HG02642 (cell line): ENCODE data around the gene LINC00237.

ENCODE experiments used
- ATAC-seq: cut with Tn5 transposase; IDR thresholded peaks from one replicate; pipeline ENCODE4 v1.9.1; 2021; ENCODE audit warnings: mild to moderate bottlenecking; ENCODE audit not compliant: unreplicated experiment, poor library complexity

The LINC00237 gene

DNA sequence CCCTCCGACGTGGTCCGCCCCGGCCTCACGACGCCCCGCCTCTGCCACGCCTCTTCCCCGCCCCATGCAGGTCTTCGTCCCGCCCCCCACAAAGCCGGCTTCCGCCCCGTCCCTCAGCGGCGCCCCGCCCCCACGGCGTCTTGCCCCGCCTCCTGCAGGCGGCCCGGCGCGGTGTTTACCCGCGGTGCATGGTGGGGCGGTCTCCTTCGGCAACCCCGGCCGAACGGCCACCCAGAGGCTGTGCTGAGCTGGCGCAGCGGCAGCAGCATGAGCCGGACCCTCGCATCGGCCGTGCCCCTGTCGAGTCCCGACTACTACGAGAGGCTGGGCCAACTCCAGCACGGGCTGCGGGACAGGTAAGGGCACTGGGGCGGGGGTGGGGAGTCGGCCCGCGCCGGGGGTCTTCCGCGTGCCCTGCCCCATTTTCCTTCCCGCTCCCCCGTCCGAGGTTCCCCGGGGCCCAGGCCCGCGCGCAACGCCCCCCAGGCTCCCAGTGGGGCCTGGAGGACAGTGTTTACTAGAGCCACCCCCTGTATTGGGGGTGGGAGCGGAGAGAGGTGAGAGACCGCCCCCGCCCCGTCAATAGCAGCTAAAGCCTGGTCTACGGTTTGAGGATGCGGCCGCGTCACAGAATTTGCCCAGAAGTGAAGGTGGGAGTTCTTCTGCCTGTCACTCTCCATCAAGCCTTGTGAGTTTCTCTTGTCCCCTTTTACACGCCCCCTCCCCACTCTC lies 19.9 kb upstream of the LINC00237 start, which contains the start of gene KIZ:
KIZ (plus strand) TSS at position 234 of the 732 bp plus-strand sequence; CDS start at position 268, 34 bp downstream.
- ATAC-seq: peak; percentile 98

DNA sequence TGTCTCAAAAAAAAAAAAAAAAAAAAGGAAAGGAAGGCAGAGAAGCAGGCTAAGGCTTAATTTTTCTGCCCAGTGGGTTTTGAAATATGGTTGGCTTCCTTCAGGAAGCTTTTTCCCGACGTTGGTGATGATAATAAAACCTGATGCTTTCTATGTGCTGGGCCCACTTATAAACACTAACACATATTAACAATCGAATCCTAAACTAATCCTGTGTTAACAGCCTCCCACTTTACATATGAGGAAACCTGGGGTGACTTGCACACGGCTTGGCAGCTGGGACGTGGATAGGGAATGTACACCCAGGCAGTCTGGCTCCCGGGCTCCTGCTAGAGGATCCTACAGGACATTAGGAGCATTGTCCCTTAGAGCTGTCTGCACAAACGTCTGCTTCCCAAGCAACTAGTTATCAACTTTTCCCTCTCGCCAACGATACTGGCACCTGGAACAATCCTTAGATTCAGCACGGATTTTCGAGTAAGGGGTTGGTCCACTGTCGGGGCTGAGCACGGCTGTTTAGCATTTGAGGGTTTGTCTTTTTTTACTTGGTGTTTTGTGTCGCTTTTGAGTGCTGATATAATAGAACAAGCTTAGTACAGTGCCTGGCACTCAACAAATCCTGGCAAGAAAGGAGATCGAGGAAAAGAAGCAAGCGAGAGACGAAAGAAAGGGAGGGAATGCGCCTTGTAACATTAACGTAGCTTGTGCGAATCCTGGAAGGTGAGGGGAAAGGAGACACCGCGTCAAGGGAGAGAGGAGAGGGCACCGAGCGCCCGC lies 19.1 kb upstream of the LINC00237 start:
- ATAC-seq: peak; percentile 21

DNA sequence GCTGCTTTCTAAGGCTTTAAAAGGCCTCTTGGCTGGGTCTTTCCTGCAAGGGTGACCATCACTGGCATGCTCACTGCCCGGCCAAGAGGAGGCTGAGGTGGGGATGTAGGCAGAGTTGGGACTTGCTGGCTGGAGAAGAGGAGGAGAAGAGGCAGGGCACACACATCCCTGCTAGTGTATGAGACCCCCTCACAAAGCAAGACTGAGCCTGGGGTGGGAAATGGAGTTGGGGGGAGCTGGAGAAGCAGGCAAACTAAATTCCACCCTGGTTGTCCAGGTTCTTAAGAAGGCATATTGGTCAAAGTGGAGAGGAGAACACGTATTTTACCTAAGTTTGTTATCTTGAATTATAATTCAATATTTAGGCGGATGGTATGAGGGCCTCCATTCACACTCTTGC lies 18.0 kb upstream of the LINC00237 start:
- no peak for ATAC-seq

DNA sequence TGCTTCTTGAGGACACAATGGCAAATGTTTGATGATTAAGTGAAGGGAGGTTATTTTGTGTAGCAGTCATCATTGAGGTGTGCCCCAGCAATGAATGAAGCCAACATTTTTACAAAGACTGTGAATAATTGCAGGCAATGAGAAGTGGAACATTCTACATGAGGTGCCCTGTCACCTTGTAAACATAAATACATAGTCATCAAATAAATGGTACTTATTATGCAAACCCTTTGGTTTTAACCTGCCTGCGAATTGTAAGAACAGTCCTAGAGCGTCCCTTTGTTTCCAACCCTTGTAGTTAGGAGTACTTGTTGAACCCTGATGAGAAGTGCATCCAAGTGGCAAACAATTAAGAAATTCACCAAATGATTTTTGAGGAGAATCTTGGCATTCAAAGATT lies 12.6 kb upstream of the LINC00237 start:
- ATAC-seq: no peak

DNA sequence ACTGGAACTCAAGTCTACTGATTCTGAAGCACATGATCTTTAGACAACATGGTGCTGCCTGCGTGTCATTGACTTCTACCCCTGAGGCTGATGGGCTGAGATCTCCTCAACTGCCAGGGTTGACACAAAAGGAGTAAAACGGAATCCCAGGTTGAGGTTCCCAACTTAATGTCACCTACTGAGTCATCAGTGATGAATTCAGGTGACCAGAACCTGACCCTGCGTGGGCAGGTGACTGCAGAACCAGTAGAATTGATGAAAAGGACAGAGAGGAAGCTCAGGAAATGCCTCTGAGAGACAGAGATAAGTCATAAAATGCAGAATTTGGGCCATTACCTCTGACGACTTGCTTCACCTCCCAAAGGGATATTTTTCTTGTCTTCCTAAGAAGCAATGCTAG lies 12.0 kb upstream of the LINC00237 start:
- no peak for ATAC-seq

DNA sequence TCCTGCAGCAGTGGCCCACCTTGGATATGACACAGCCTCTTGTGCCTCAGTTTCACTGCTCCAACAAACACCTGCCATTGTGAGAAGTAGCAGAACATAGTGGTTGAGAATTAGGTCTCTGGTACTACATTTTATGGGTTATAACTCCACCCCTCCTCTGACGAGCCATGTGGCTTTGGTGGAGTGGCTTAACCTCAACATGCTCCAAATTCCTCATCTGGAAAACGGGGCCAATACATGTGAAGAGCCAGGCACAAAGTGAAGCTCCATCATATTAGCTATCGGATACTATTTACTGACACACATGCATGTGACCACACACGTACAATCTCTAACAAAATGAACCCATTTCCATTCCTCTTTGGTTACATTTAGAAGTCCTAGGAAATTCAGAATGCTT lies 11.4 kb upstream of the LINC00237 start:
- ATAC-seq: no peak

DNA sequence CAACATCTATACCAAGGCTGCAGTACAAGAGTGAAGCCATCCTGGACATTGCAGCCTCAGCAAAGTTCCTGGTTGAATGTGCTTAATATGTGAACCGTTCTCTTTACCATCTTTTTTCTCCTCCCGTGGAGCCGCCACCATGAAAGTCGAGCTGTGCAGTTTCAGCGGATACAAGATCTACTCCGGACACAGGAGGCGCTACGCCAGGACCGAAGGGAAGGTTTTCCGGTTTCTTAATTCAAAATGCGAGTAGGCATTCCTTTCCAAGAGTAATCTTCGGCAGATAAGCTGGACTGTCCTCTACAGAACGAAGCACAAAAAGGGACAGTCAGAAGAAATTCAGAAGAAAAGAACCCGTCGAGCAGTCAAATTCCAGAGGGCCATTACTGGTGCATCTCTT lies 8.4 kb upstream of the LINC00237 start:
- ATAC-seq: no peak

DNA sequence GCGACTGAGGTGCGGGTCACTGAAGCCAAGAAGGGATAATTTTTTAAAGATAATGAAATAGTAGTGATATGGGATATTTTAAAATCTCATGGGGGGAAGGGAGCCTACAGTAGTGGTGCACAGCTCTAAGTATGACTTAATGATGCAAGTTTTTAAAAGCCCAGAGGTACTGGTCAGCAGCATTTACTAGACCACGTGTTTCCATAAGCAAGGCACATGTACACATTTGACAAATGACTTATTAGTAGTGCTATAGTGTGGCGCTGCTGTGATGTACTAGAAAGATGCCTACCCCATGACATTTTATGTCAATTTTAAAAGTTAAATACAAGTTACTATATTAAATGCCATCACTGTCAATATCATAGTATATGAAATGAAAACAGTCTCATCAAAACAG lies 7.5 kb upstream of the LINC00237 start:
- no peak for ATAC-seq

DNA sequence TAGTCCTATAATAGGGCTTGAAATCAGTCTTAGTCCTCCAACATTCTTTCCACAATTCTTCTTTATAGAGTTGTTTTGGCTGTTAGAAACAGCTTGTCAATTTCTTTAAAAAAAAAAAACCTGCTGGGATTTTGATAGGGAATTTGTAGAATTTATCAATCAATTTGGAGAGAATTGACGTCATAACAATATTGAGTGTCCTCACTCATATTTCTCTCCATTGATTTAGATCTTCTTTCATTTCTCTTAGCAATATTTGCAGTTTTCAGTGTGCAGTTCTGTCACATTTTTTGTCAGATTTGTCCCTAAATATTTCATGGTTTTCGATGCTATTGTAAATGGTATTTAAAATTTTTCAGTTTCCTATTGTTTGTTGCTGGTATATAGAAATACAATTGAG lies 5.3 kb upstream of the LINC00237 start:
- ATAC-seq: no peak

DNA sequence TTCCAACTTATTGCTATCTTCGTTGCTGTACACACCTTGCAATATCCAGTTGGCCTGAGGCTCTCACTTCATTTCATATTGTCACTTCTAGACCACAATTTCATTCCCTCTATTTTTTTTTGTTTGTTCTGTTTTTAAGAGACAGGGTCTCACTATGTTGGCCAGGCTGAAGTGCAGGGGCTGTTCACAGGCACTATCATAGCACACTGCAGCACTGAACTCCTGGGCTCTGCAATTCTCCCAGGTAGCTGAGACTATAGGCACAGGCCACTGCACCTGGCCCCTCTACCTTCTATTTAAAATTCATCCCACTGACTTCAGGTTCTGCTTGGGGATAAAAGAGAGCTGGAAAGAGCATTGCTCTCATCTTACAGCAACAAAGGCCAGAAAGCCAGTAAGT lies 4.7 kb upstream of the LINC00237 start:
- ATAC-seq: no peak

DNA sequence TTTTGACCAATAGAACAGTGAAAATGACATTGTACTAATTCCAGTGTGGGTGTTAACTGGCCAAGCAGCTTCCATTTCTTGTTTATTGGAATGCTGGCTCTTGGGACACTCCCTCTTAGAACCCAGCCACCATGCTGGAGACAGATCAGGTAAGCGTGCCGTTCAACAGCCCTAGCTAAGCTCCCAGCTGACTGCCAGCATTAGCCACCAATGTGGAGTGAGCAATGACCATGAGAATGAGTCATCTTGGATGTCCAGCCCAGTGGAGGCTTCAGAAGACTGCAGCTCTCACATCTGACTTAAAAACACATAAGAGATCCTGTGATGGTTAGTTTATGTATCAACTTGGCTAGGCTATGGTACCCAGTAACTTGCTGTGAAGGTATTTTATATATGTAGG lies 3.0 kb upstream of the LINC00237 start:
- no peak for ATAC-seq

DNA sequence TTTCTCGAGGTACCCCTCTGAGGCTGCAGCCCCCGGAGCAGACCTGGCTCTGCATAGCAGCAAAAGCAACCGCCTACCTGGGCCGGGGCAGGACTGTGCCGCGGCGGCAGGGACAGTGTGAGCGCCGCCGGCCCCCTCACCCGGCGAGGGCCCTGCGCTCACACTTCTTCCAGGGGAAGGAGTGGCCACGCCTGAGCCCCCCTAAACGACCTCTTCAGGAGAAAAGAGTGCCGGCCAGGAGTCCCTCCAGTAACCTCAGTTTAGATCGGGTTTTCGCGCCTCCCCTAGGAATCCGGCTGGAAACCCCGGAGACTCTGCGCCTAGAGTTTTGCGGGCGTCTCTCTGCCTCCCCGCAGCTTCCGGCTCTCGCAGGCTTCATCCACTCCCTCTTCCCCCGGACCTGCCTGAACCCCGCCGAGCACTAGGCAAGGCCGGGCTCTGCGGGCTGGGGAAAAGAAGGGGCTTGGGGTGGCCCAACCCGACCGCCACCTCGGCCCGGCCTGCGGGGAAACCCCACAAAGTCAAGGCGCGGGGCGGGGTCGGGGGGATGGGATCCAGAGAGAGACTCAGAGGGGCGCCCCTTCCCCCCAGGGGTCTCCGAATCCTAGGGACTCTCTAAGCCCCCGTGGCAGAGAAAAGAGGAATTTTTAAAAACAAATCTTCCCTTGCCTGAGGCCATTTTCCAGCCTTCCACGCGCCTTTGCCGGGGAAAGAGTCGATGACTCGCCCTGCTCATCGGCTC lies 558 bp downstream of the LINC00237 start:
- no peak for ATAC-seq

DNA sequence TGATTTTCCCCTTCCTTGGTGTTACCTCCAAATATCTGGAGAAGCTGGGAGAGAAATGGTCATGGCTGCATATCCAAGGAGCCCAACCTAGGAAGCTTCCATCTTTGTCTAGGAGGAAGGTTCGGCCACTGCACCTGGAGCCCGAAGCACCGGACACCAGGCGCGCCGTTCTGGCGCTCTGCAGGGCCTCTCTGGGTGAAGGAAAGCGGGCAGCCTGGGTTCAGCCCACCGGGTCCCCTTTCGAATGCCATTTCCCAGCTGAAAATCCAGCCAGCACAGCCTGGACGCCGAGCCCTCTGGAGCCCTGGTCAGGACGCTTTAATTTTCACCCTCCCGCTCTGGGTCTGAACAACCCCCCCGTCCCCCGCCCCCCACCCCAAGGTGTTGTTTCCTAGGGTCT lies 1.2 kb downstream of the LINC00237 start:
- ATAC-seq: no peak

DNA sequence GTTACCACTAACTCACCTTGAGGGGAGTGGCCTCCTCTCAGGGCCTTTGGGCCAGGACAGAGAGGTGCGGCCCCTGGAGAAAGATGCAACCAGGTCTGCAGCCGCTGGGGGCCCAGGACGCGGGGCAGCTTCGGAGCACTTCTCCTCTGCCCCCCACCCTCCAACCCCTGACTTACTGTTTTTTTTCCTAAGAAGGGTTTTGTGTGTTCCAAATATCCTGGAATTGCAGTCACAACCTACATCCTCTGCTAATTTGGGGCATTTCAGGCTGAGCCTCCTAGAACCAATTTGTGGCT lies 1.7 kb downstream of the LINC00237 start:
- ATAC-seq: no peak

DNA sequence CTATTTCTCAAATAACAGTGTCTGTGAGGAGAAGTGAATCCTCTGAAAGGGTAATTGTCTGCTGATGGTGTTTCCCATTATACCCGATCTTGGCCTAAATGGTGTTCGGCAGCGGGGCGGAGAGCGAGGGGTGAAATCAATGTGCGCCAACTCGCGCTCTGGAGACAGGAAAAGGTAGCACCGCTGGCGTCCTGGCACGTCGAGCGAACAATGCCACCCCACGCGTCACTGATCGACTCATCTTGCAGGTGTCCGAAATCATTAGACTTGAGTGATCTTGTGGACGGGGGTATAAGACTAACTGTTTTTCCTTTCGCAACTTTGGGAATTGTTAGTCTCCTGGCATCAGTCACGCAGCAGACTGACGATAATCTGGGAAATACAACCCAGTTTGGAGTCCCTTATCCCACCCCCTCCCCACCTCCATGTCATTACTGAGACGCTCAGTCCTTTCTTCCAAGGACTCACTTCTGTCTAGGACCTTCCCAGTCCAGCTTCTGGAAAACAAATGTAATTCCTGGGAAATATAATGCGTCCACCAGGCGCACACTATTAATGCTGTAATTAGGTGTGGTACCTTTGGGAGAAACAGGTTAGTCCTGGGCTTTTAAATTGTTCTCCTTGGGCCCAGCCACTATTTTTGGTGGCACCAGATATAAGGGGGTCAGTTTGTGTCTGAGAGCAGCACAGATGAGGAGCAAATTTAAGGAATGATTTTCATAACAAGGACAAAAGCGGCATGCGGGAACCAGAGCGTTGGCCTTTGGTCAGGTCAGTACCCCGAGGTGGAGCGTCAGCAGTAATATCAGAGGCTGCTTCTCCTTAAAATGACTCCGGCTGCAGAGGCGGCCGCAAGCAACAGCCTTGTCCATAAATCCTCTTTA lies 2.3 kb downstream of the LINC00237 start:
- ATAC-seq: no peak

DNA sequence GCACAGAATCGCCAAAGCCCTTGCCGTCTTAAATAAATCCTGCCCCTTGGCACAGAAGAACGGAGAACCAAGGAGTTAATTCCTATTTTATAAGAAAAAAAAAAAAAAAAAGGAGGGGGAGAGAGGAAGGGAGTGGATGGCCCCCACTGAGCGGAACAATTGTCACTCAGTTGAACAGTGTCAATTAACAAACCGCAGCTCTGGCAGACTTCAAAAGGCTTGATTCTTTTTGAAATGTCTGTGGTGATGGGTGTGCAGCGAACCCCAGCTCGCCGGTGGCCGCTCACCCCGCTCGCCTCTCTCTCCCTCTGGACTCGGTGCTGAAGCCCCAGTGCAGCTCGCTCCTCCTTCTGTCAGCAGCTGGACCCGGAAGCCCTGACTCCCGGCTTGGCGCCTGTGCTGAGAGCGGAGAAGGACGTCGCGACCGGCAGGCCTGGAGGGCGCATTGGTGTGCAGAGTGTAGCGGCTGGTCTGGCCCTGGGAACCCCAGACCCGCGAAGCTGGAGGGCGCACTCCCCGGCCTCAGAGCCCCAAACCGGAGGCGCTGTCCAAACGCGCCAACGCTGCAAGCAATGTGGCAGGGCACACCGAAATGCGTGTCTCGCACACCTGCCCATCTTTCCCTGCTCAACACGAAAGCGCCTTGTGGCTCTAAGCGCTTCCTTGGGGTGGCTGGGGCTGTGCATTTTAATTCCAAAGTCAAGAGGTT lies 3.4 kb downstream of the LINC00237 start:
- ATAC-seq: no peak

DNA sequence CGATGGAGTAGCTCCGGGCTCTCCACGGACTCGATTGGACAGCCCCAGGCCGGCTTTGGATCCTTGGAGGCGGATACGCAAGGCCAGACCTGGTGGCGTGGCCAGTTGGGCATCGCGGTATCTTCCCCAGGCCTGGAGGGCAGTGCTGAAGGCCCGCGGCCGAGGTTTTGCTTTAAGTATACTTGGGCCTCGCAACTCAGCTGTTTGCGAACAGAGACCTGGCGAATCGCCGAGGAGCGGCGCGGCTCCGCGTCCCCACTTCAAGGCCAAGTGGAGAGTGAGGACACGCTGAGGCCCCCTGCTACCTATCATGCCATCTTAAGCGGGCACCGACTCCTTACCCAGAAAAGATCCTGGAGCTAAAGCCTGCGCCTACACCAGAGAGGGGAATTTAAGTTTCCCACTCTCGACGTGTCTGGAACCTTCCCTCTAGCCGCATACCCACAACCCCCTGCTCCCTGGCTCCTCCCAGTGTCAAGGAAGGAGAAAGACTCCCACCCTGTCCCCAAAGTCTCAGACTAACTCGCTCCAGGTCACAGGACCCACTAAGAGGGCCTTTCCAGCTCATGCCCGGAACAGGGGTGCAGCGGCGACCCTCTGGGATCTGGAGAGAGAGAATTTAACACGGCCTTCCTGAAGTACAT lies 4.1 kb downstream of the LINC00237 start:
- ATAC-seq: no peak

DNA sequence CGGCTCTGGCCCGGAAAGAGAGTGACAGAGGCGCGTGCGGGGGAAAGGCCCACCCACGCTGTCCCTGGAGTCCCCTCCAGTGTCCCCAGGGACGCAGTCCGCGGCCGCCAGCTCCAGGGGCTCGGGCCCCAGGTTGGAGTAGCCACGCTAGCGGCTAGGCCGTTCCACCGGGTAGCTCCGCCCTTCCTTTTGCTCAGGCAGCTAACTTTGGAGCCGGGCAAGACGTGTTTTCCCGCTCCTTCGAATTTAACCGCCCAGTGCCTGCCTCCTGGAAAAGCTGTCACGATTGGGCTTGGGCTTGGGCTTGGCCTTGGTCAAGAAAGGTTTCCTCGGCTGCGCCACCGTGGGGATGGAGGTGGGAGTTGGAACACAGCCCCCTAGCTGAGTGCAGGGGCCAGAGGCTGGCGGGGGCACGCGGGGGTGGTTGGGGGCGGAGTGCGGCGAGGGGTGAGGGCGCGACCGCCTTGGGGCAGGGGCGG lies 4.7 kb downstream of the LINC00237 start:
- no peak for ATAC-seq
